HepG2 (cell line): ENCODE results near the gene GPAM. TPM values are rescaled to one million over a fixed set of nuclear protein-coding genes. Genes with fewer than 3 reads are reported as not detected.

ENCODE experiments used
- ATAC-seq: fragments of 200-7000 bp; cut with Tn5 transposase; 3 replicates; pipeline ENCODE4 v1.9.1; 2020; ENCODE audit warnings: mild to moderate bottlenecking, moderate library complexity
- BruUV-seq: library from RNA; stranded (reverse); fragments of 400-500 nt; replicated peaks from 2 replicates; lab custom pipeline; 2021; lab: Mats Ljungman, UMichigan
- CTCF ChIA-PET: fragments of 300-600 bp; formaldehyde crosslinking; extraction: SDS; loops from one replicate; lab custom pipeline; 2021; ENCODE audit warnings: low total read pairs, inconsistent platforms, low intra/inter-chr PET ratio; lab: Yijun Ruan, JAX
- POLR2A ChIA-PET: fragments of 350-600 bp; sonication (Branson Sonifier 250); formaldehyde crosslinking; loops from one replicate; lab custom pipeline; 2020; ENCODE audit warnings: antibody characterized with exemption, inconsistent platforms; lab: Yijun Ruan, JAX
- DNase-seq: peaks from one replicate; pipeline ENCODE4 v3.0.0-alpha.2; 2015; ENCODE audit warnings: low spot score
- FAIRE-seq: peaks from 3 replicates; lab custom pipeline; 2011; peaks lifted over from hg19 to GRCh38; lab: Jason Lieb, UNC
- H2AFZ ChIP-seq: one replicate; pipeline ENCODE4 v1.6.1; 2011; ENCODE audit warnings: low read length, inconsistent platforms
- H3K27ac ChIP-seq: fragments of 300-600 bp; 3 replicates; pipeline ENCODE4 v1.8.0; 2011; ENCODE audit warnings: mixed run types, mild to moderate bottlenecking, mixed read lengths, low read length, inconsistent platforms; ENCODE audit not compliant: insufficient read depth; ENCODE audit errors: extremely low read length
- H3K27me3 ChIP-seq, 2 experiments: fragments of 200-600 bp in 1 of 2; 2 replicates in 1 of 2; 3 replicates in 1 of 2; pipeline versions ENCODE4 v1.6.0 to v1.8.0; 2011; ENCODE audit warnings: low read length in 2 of 2, mild to moderate bottlenecking in 2 of 2, moderate library complexity in 2 of 2, inconsistent platforms in 1 of 2; ENCODE audit not compliant: insufficient read depth in 2 of 2, control insufficient read depth in 1 of 2
- H3K36me3 ChIP-seq, 2 experiments: fragments of 200-600 bp in 1 of 2; replicated peaks in 1 of 2; 2 replicates in 1 of 2; 3 replicates in 1 of 2; pipeline versions ENCODE4 v1.5.1 to v1.8.0; 2011; ENCODE audit warnings: low read length in 2 of 2, inconsistent platforms in 1 of 2; ENCODE audit not compliant: insufficient read depth in 2 of 2, control insufficient read depth in 1 of 2
- H3K4me1 ChIP-seq: 2 replicates; pipeline ENCODE4 v1.5.1; 2012; ENCODE audit warnings: low read length, inconsistent platforms; ENCODE audit not compliant: insufficient read depth
- H3K4me2 ChIP-seq: 2 replicates; pipeline ENCODE4 v1.6.0; 2011; ENCODE audit warnings: low read depth, low read length, inconsistent platforms
- H3K4me3 ChIP-seq, 3 experiments: fragments of 200-600 bp in 1 of 3; sonication (generic), shearing (Covaris generic) in 1 of 3; replicated peaks in 1 of 3; 2 replicates each; pipeline ENCODE4 v1.5.1; 2011 to 2016; ENCODE audit warnings: low read length in 3 of 3, inconsistent platforms in 2 of 3, low read depth in 2 of 3, mild to moderate bottlenecking in 2 of 3, control low read depth in 1 of 3, mixed read lengths in 1 of 3; ENCODE audit not compliant: insufficient read depth in 1 of 3
- H3K79me2 ChIP-seq: one replicate; pipeline ENCODE4 v1.6.1; 2011; ENCODE audit warnings: low read length, inconsistent platforms; ENCODE audit not compliant: insufficient read depth
- H3K9ac ChIP-seq: 2 replicates; pipeline ENCODE4 v1.6.0; 2011; ENCODE audit warnings: mild to moderate bottlenecking, low read depth, low read length, inconsistent platforms; ENCODE audit not compliant: insufficient read depth
- H3K9me3 ChIP-seq: 2 replicates; pipeline ENCODE4 v1.5.1; 2012; ENCODE audit warnings: mild to moderate bottlenecking, low read length
- H4K20me1 ChIP-seq: 2 replicates; pipeline ENCODE4 v1.6.0; 2011; ENCODE audit warnings: inconsistent platforms, mild to moderate bottlenecking, low read length, moderate library complexity; ENCODE audit not compliant: insufficient read depth
- ATF7 ChIP-seq, 2 experiments: fragments of 450-650 bp in 1 of 2; sonication (generic) in 1 of 2; formaldehyde crosslinking in 1 of 2; IDR thresholded peaks; 2 replicates each; pipeline versions ENCODE4 v1.4.0 to v1.6.1; 2016 to 2020; ENCODE audit warnings: antibody characterized with exemption in 1 of 2, mild to moderate bottlenecking in 1 of 2, missing genetic modification reagents in 1 of 2
- CREB1 ChIP-seq, 2 experiments: fragments of 450-650 bp in 1 of 2; IDR thresholded peaks; 2 replicates each; pipeline ENCODE4 v1.6.1; 2016 to 2017; ENCODE audit warnings: control low read depth in 1 of 2, mild to moderate bottlenecking in 1 of 2, missing compliant biosample characterization in 1 of 2, missing genetic modification characterization in 1 of 2
- HNRNPK ChIP-seq: fragments of 200-400 bp; formaldehyde crosslinking; IDR thresholded peaks from 2 replicates; pipeline ENCODE4 v1.6.1; 2018; ENCODE audit warnings: low read length, low read depth, moderate library complexity, mild to moderate bottlenecking; ENCODE audit not compliant: poor library complexity, severe bottlenecking
- NR2F2 ChIP-seq: IDR thresholded peaks from 2 replicates; pipeline ENCODE4 v1.6.1; 2012; ENCODE audit warnings: low read depth, inconsistent platforms, borderline replicate concordance
- POLR2AphosphoS5 ChIP-seq: IDR thresholded peaks from 2 replicates; pipeline ENCODE4 v1.6.1; 2012; ENCODE audit warnings: low read depth, low read length
- RBM22 ChIP-seq: fragments of 200-400 bp; formaldehyde crosslinking; optimal IDR thresholded peaks from 2 replicates; pipeline ENCODE3; 2017; ENCODE audit warnings: mild to moderate bottlenecking, low read length, moderate library complexity
- ZNF264 ChIP-seq: sonication (generic); formaldehyde crosslinking; IDR thresholded peaks from 2 replicates; pipeline ENCODE4 v1.4.0; 2020; ENCODE audit warnings: missing genetic modification reagents
- ZNF672 ChIP-seq: sonication (generic); formaldehyde crosslinking; IDR thresholded peaks from 2 replicates; pipeline ENCODE4 v1.8.1; 2022; ENCODE audit warnings: missing genetic modification reagents
- WGBS: methylation state at CpG from one replicate; pipeline ENCODE4 v1.1.6; 2017; ENCODE audit warnings: low lambda C conversion rate; 5-methylcytosine and 5-hydroxymethylcytosine counted together
- in situ Hi-C: cut with HindIII; loops from 2 replicates; pipeline ENCODE4 v1.10.0; 2017; ENCODE audit warnings: low pct_unique_long_range_greater_than_20kb; ENCODE audit not compliant: extremely low pct_ligation_motif_present
- intact Hi-C: fragments of 100-400 bp; cut with micrococcal nuclease; formaldehyde crosslinking; loops from one replicate; pipeline ENCODE4 v1.10.0; 2022; ENCODE audit not compliant: unreplicated experiment
- polyA plus RNA-seq, 8 experiments: library from polyadenylated mRNA; depleted of rRNA in 3 of 8; stranded (reverse) in 7 of 8; unstranded in 1 of 8; fragments of >200 nt; fragmentation: Illumina TruSeq in 4 of 8; extraction: Trizol in 4 of 8; gene quantifications; 2 replicates each; pipeline versions ENCODE4 v1.2.1 to v1.2.3, GENCODE V29; 2011 to 2016; ENCODE audit warnings: low read depth in 4 of 8, missing spikeins in 1 of 8, mixed read lengths in 1 of 8; ENCODE audit not compliant: insufficient read depth in 1 of 8
- total RNA-seq, 5 experiments: library from RNA; depleted of rRNA; stranded (reverse); fragments of >200 nt; fragmentation: Illumina TruSeq; extraction: Trizol; gene quantifications; 2 replicates each; pipeline ENCODE4 v1.2.3, GENCODE V29; 2016; ENCODE audit warnings: low read depth in 1 of 5

GPAM gene
- total and polyA plus RNA-seq, 2 of the 13 experiments (the other 11 are each of a cell fraction or from before 2014, with no cell fraction given): 36.8 to 140 TPM

GRCh38 chr10:112218036-112218390 lies 34.4 kb upstream of the GPAM start:
- Histone ChIP-seq H3K4me2 (no peak overlapping the region), H3K27ac (peak overlapping the region; percentile 19), H2AFZ (no peak overlapping the region), H3K79me2 (peaks cover 72% of the 10 kb centered on the region), H4K20me1 (0 out of 2 replicates have a peak, but pooled peaks cover 5% of the 10 kb centered on the region), H3K9ac (no peak overlapping the region), H3K36me3 (peaks cover 37 to 88% of the 10 kb centered on the region in 2 experiments), H3K9me3 (peaks cover 9% of the 10 kb centered on the region; the same call in 1 of the 2 replicates), H3K4me3 (no peak overlapping the region), H3K4me1 (peaks cover 100% of the 10 kb centered on the region), H3K27me3 (no peaks in the 10 kb centered on the region)
- FAIRE-seq (no peak), ATAC-seq (no peak), DNase-seq (no peak)
- ChIA-PET CTCF (no interaction called here), POLR2A (interaction anchor here (1.0 to 5.1 kb wide), 4 partner anchors 8 to 85 kb away, joined by 3 to 65 read pairs (median 6); no protein-coding TSS in a partner anchor)
- BruUV-seq: no TSS peak
- intact Hi-C loops: no loop called here
- in situ Hi-C loops: no loop called here
- peak; percentile 15 for TF ChIP-seq RBM22
- TF ChIP-seq HNRNPK: no peak
- TF ChIP-seq ZNF264 (CRISPR knock-in tag): no peak
- WGBS: 91% methylated on average over 4 of the region's 4 CpGs

- 0 out of 2 replicates have a peak, but pooled peaks cover 5% of the 10 kb centered on the region for H4K20me1 ChIP-seq
- DNase-seq (no peak), ATAC-seq (no peak), FAIRE-seq (no peak)
- H3K9me3 ChIP-seq: peaks cover 9% of the 10 kb centered on the region; the same call in 1 of the 2 replicates
- POLR2A ChIA-PET: interaction anchor here (1.0 to 5.1 kb wide), 4 partner anchors 9 to 85 kb away, joined by 3 to 65 read pairs (median 6); no protein-coding TSS in a partner anchor
- H3K4me1 ChIP-seq: peaks cover 100% of the 10 kb centered on the region
- BruUV-seq: no TSS peak
- no peaks in the 10 kb centered on the region for H3K27me3 ChIP-seq
- no peak overlapping the region for H3K4me2 ChIP-seq
- in situ Hi-C loops (no loop called here), intact Hi-C loops (no loop called here)
- 91% methylated on average over 4 of the region's 4 CpGs for WGBS
- peaks cover 40 to 89% of the 10 kb centered on the region in 2 experiments for H3K36me3 ChIP-seq
- H3K27ac ChIP-seq: peak overlapping the region; percentile 19
- no peak overlapping the region for H3K4me3 ChIP-seq
- no peak overlapping the region for H3K9ac ChIP-seq
- H3K79me2 ChIP-seq: peaks cover 68% of the 10 kb centered on the region
- TF ChIP-seq CREB1 (IDR thresholded peaks at IDR 0.05) (peak; percentile 54), CREB1 (CRISPR knock-in tag; IDR thresholded peaks at IDR 0.05) (no peak), POLR2AphosphoS5 (0 out of 2 replicates have a peak, but pooled peaks have one; percentile 3), ZNF672 (no peak), ATF7 (IDR thresholded peaks at IDR 0.05) (peak; percentile 75), ATF7 (CRISPR knock-in tag; IDR thresholded peaks at IDR 0.05) (no peak), NR2F2 (no peak)
- no peak overlapping the region for H2AFZ ChIP-seq
- CTCF ChIA-PET: no interaction called here
Observed at GRCh38 chr10:112217386-112218035, 33.9 kb upstream of the GPAM start.
